Right lobe of liver (tissue), 6 donors: ENCODE data around the gene COL16A1. TPM values are rescaled to one million over a fixed set of nuclear protein-coding genes. Genes with fewer than 3 reads are reported as not detected.

ENCODE experiments used
- ATAC-seq, 4 donors: fragments of 200-7000 bp; cut with Tn5 transposase; one replicate each; pipeline ENCODE4 v1.9.1; 2020; ENCODE audit warnings: mild to moderate bottlenecking in 4 of 4, moderate library complexity in 4 of 4
- DNase-seq, 3 donors: peaks; one replicate each; pipeline ENCODE4 v3.0.0-alpha.2; 2020
- H3K27ac ChIP-seq, 3 donors: fragments of 200-600 bp; one replicate each; pipeline ENCODE4 v1.8.0; 2022
- H3K27me3 ChIP-seq, 2 donors: fragments of 200-600 bp; one replicate each; pipeline ENCODE4 v1.8.0; 2022
- H3K36me3 ChIP-seq, 4 donors: fragments of 200-600 bp; sonication (generic) in 1 of 4; one replicate each; pipeline versions ENCODE4 v1.5.1 to v1.8.0; 2017 to 2022; ENCODE audit warnings: control low read depth in 1 of 4
- H3K4me1 ChIP-seq, 4 donors: fragments of 200-600 bp; sonication (generic) in 1 of 4; one replicate each; pipeline versions ENCODE4 v1.5.1 to v1.8.0; 2017 to 2022; ENCODE audit warnings: control low read depth in 1 of 4
- H3K4me3 ChIP-seq, 3 donors: fragments of 200-600 bp; one replicate each; pipeline ENCODE4 v1.8.0; 2022
- H3K9me3 ChIP-seq, 4 donors: fragments of 200-600 bp; sonication (generic) in 1 of 4; one replicate each; pipeline versions ENCODE4 v1.5.1 to v1.8.0; 2017 to 2022; ENCODE audit warnings: control low read depth in 1 of 4
- POLR2A ChIP-seq: fragments of 450-650 bp; IDR thresholded peaks from one replicate; pipeline ENCODE4 v1.6.1; 2017; ENCODE audit warnings: antibody characterized with exemption, mild to moderate bottlenecking
- WGBS: methylation state at CpG from one replicate; pipeline ENCODE4 v1.1.6; 2018; ENCODE audit warnings: low coverage, low lambda C conversion rate; ENCODE audit not compliant: insufficient coverage; ENCODE audit errors: missing lambda C conversion rate; 5-methylcytosine and 5-hydroxymethylcytosine counted together
- intact Hi-C, 2 donors: fragments of 100-400 bp; cut with DNase I; formaldehyde crosslinking; loops; one replicate each; pipeline versions ENCODE4 v1.11.2 to v1.14.1; 2022
- total RNA-seq, 6 experiments: library from RNA; depleted of rRNA in 2 of 6; stranded (reverse); fragments of >200 nt in 2 of 6; fragmentation: NEBNext Ultra II Directional in 3 of 6; extraction: Animal tissue kit (Norgen Biotek cat#: 25700) in 3 of 6; gene quantifications; one replicate each; pipeline versions ENCODE4 v1.1.0 to v1.2.4, GENCODE V29; 2016 to 2023
- TF ChIP-seq, protein P1 (sequence below), 4 donors: fragments of 200-600 bp in 3 of 4; fragments of 450-650 bp in 1 of 4; IDR thresholded peaks; one replicate each; pipeline versions ENCODE4 v1.5.1 to v1.8.0; 2016 to 2022; ENCODE audit warnings: antibody characterized with exemption in 4 of 4, mild to moderate bottlenecking in 2 of 4
- donor health status: DM: no; HTN: yes; CAD: no.
- donor health status: DM: no; HTN: no; CAD: no.
- donor health status: DM: no; HTN: no; CAD: no.
- donor health status: DM: no; HTN: yes; CAD: no.
- donor health status: DM: no; HTN: yes; CAD: no.

Gene COL16A1
- total RNA-seq, 6 experiments from 2014 or later, result 0.73 to 3.5 (median 1.9) TPM

DNA sequence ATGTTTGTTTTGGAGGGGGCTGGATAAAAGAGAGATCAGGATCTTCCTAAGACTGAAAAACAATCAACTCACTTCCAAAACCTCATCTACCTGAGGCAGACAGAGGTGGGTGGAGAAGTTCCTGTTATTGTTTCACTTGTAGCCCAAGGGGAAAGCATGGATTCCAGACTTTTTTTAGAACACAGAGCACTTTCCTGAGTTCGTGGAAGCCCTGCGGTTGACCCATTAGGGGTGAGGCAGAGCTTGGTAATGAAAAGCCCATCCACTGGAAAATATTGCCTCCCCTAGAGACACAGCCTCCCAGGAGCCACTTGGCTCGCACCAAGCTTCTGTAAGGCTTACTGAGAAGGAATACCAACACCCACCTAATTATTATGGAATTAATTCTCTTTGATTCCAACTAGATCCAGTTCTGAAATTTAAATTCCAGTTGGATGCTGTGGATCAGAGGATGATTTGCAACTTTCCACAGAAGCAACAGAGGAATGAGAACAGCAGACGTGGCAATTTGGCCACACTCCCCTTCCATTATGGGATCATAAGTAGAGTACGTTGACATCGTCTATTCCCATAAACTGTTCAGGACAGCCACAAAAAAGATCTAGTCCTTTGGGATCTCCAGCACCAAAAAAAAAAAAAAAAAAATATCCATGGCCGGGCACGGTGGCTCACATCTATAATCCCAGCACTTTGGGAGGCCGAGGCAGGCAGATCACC lies 55.0 kb downstream of the COL16A1 start:
- DNase-seq, result no peak
- Histone ChIP-seq H3K4me3 (no peak overlapping the region), H3K9me3 (no peaks in the 10 kb centered on the region), H3K4me1 (peaks cover 0 to 5% (median 0%) of the 10 kb centered on the region in 4 donors), H3K27me3 (no peaks in the 10 kb centered on the region), H3K36me3 (no peaks in the 10 kb centered on the region), H3K27ac (no peak overlapping the region)
- intact Hi-C loops, result no loop called here
- WGBS, result 81% methylated on average over 8 of the region's 9 CpGs
- ATAC-seq, result no peak
- no peak for TF ChIP-seq POLR2A
- TF ChIP-seq, protein P1, sequence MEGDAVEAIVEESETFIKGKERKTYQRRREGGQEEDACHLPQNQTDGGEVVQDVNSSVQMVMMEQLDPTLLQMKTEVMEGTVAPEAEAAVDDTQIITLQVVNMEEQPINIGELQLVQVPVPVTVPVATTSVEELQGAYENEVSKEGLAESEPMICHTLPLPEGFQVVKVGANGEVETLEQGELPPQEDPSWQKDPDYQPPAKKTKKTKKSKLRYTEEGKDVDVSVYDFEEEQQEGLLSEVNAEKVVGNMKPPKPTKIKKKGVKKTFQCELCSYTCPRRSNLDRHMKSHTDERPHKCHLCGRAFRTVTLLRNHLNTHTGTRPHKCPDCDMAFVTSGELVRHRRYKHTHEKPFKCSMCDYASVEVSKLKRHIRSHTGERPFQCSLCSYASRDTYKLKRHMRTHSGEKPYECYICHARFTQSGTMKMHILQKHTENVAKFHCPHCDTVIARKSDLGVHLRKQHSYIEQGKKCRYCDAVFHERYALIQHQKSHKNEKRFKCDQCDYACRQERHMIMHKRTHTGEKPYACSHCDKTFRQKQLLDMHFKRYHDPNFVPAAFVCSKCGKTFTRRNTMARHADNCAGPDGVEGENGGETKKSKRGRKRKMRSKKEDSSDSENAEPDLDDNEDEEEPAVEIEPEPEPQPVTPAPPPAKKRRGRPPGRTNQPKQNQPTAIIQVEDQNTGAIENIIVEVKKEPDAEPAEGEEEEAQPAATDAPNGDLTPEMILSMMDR (IDR thresholded peaks at IDR 0.05), result no peak

DNA sequence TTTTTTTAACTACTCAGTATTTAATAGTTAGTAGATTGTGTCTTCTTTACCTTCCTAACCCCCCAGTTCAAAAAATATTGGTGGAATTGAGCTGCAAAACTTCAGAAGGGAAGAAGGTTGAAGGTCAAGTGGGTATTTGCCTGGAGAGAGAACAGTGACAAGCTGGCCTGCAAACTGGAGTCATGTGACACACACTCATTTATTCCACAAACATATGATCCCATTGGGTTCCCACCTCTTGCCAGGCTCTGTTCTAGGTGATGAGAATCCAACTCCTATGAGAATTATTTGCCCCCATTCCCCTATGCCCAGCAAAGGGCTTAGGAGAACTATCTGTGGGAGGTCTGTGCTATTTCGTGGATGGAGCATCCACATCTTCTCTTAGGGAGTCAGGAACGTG lies 55.6 kb downstream of the COL16A1 start:
- no peaks in the 10 kb centered on the region for H3K9me3 ChIP-seq
- no peak for TF ChIP-seq POLR2A
- TF ChIP-seq, protein P1 (IDR thresholded peaks at IDR 0.05), result no peak
- WGBS, result 78% methylated on average over 1 of the region's 2 CpGs
- ATAC-seq (no peak), DNase-seq (no peak)
- intact Hi-C loops, result no loop called here
- H3K4me3 ChIP-seq, result no peak overlapping the region
- H3K27ac ChIP-seq, result no peak overlapping the region
- H3K27me3 ChIP-seq, result no peaks in the 10 kb centered on the region
- H3K36me3 ChIP-seq, result no peaks in the 10 kb centered on the region
- peaks cover 0 to 12% (median 0%) of the 10 kb centered on the region in 4 donors for H3K4me1 ChIP-seq

GRCh38 chr1:31647106-31647505 lies 56.7 kb downstream of the COL16A1 start:
- peaks cover 0 to 18% (median 0%) of the 10 kb centered on the region in 4 donors for H3K4me1 ChIP-seq
- H3K4me3 ChIP-seq, result no peak overlapping the region
- ATAC-seq, result no peak
- H3K27ac ChIP-seq, result no peak overlapping the region
- intact Hi-C loops, result no loop called here
- no peaks in the 10 kb centered on the region for H3K36me3 ChIP-seq
- H3K27me3 ChIP-seq, result no peaks in the 10 kb centered on the region
- WGBS, result 67% methylated on average over 2 of the region's 2 CpGs
- no peaks in the 10 kb centered on the region for H3K9me3 ChIP-seq
- no peak for DNase-seq
- TF ChIP-seq, protein P1 (IDR thresholded peaks at IDR 0.05), result no peak
- no peak for TF ChIP-seq POLR2A

GRCh38 chr1:31646259-31646960 lies 57.4 kb downstream of the COL16A1 start:
- 98% methylated on average over 4 of the region's 4 CpGs for WGBS
- Histone ChIP-seq H3K4me1 (peaks cover 0 to 18% (median 0%) of the 10 kb centered on the region in 4 donors), H3K36me3 (no peaks in the 10 kb centered on the region), H3K9me3 (no peaks in the 10 kb centered on the region), H3K27me3 (no peaks in the 10 kb centered on the region), H3K4me3 (no peak overlapping the region), H3K27ac (no peak overlapping the region)
- no peak for DNase-seq
- TF ChIP-seq, protein P1 (IDR thresholded peaks at IDR 0.05), result no peak
- no peak for TF ChIP-seq POLR2A
- intact Hi-C loops, result no loop called here
- no peak for ATAC-seq
